SK-N-SH (cell line): ENCODE results near the gene HDAC4. TPM values are rescaled to one million over a fixed set of nuclear protein-coding genes. Genes with fewer than 3 reads are reported as not detected.

Experiments
- CTCF ChIA-PET: fragments of 300-600, 350-600 bp; formaldehyde crosslinking; extraction: SDS; loops from one replicate; lab custom pipeline; 2021; lab: Yijun Ruan, JAX
- POLR2A ChIA-PET: fragments of 350-600 bp; sonication (Branson Sonifier 250); formaldehyde crosslinking; extraction: SDS; loops from one replicate; lab custom pipeline; 2020; ENCODE audit warnings: antibody characterized with exemption, inconsistent platforms; lab: Yijun Ruan, JAX
- DNase-seq: peaks from one replicate; pipeline ENCODE4 v3.0.0; 2012
- H2AFZ ChIP-seq: fragments of 200-600 bp; sonication (generic); 2 replicates; pipeline ENCODE4 v1.8.1; 2016; ENCODE audit warnings: antibody characterized with exemption, mild to moderate bottlenecking, low read depth
- H3F3A ChIP-seq: fragments of 200-600 bp; sonication (generic); replicated peaks from 2 replicates; pipeline ENCODE3; 2016; ENCODE audit warnings: antibody characterized with exemption, mild to moderate bottlenecking; ENCODE audit not compliant: insufficient read depth
- H3K27ac ChIP-seq, 2 experiments: fragments of 200-500 bp in 1 of 2; fragments of 200-600 bp in 1 of 2; sonication (Bioruptor generic) in 1 of 2; sonication (generic), shearing (Covaris generic) in 1 of 2; 2 replicates each; pipeline versions ENCODE4 v1.5.1 to v1.6.1; 2014 to 2016; ENCODE audit warnings: low read depth in 2 of 2, inconsistent platforms in 1 of 2, low read length in 1 of 2, mild to moderate bottlenecking in 1 of 2, mixed read lengths in 1 of 2
- H3K27me3 ChIP-seq: fragments of 200-600 bp; sonication (generic), shearing (Covaris generic); 2 replicates; pipeline ENCODE4 v1.6.1; 2016; ENCODE audit warnings: mixed run types; ENCODE audit not compliant: insufficient read depth
- H3K36me3 ChIP-seq, 2 experiments: fragments of 200-500 bp in 1 of 2; fragments of 200-600 bp in 1 of 2; sonication (Bioruptor generic) in 1 of 2; sonication (generic) in 1 of 2; replicated peaks in 1 of 2; 2 replicates each; pipeline versions ENCODE3 to v1.5.1; 2014 to 2016; ENCODE audit warnings: low read length in 1 of 2, mild to moderate bottlenecking in 1 of 2; ENCODE audit not compliant: insufficient read depth in 2 of 2, control insufficient read depth in 1 of 2
- H3K4me1 ChIP-seq, 2 experiments: fragments of 200-500 bp in 1 of 2; fragments of 200-600 bp in 1 of 2; sonication (Bioruptor generic) in 1 of 2; sonication (generic), shearing (Covaris generic) in 1 of 2; 2 replicates each; pipeline versions ENCODE4 v1.5.1 to v1.6.1; 2014 to 2016; ENCODE audit warnings: low read depth in 1 of 2, low read length in 1 of 2, mixed run types in 1 of 2; ENCODE audit not compliant: insufficient read depth in 2 of 2, control insufficient read depth in 1 of 2
- H3K4me2 ChIP-seq: fragments of 200-600 bp; sonication (generic), shearing (Covaris generic); 2 replicates; pipeline ENCODE4 v1.6.1; 2017; ENCODE audit warnings: mixed run types
- H3K4me3 ChIP-seq, 2 experiments: fragments of 200-500 bp in 1 of 2; fragments of 200-600 bp in 1 of 2; sonication (Bioruptor generic) in 1 of 2; sonication (generic), shearing (Covaris generic) in 1 of 2; 2 replicates each; pipeline versions ENCODE4 v1.5.1 to v1.8.1; 2014 to 2016; ENCODE audit warnings: low read depth in 2 of 2, inconsistent platforms in 1 of 2, low read length in 1 of 2, mild to moderate bottlenecking in 1 of 2, mixed read lengths in 1 of 2, moderate library complexity in 1 of 2
- H3K79me2 ChIP-seq: fragments of 200-600 bp; sonication (generic); 2 replicates; pipeline ENCODE4 v1.8.1; 2017; ENCODE audit warnings: mild to moderate bottlenecking; ENCODE audit not compliant: insufficient read depth
- H3K9ac ChIP-seq: fragments of 200-600 bp; sonication (generic); 2 replicates; pipeline ENCODE4 v1.6.1; 2017; ENCODE audit warnings: mixed run types
- H3K9me2 ChIP-seq: fragments of 200-600 bp; sonication (generic); 2 replicates; pipeline ENCODE4 v1.6.1; 2017; ENCODE audit warnings: mixed run types
- H3K9me3 ChIP-seq: fragments of 200-600 bp; sonication (generic); 2 replicates; pipeline ENCODE4 v1.6.1; 2017; ENCODE audit warnings: mixed run types, mild to moderate bottlenecking, moderate library complexity
- H4K20me1 ChIP-seq: fragments of 200-600 bp; sonication (generic); 2 replicates; pipeline ENCODE4 v1.6.1; 2017; ENCODE audit warnings: mild to moderate bottlenecking, mixed run types; ENCODE audit not compliant: insufficient read depth
- CHD2 ChIP-seq: fragments of 150-350 bp; IDR thresholded peaks from 2 replicates; pipeline ENCODE4 v1.6.1; 2018; ENCODE audit warnings: low read length; ENCODE audit not compliant: partially characterized antibody
- ELF1 ChIP-seq: IDR thresholded peaks from 2 replicates; pipeline ENCODE4 v1.4.0; 2012
- FOXM1 ChIP-seq: IDR thresholded peaks from 2 replicates; pipeline ENCODE4 v1.4.0; 2012; ENCODE audit warnings: low read depth, mild to moderate bottlenecking
- GABPA ChIP-seq: IDR thresholded peaks from 2 replicates; pipeline ENCODE4 v1.4.0; 2012; ENCODE audit warnings: low read depth, mild to moderate bottlenecking
- MXI1 ChIP-seq: IDR thresholded peaks from 2 replicates; pipeline ENCODE4 v1.6.1; 2012; ENCODE audit warnings: mild to moderate bottlenecking, low read depth, low read length, improper control_type of control experiment
- NFIC ChIP-seq: IDR thresholded peaks from 2 replicates; pipeline ENCODE4 v1.4.0; 2012; ENCODE audit warnings: borderline replicate concordance
- RAD21 ChIP-seq: IDR thresholded peaks from 2 replicates; pipeline ENCODE4 v1.6.1; 2012; ENCODE audit warnings: mild to moderate bottlenecking, low read length
- RFX5 ChIP-seq: IDR thresholded peaks from 2 replicates; pipeline ENCODE4 v1.6.1; 2012; ENCODE audit warnings: mild to moderate bottlenecking, improper control_type of control experiment, low read length
- RXRA ChIP-seq: IDR thresholded peaks from 2 replicates; pipeline ENCODE4 v1.4.0; 2012; ENCODE audit warnings: low read depth, mild to moderate bottlenecking, borderline replicate concordance
- SIN3A ChIP-seq: IDR thresholded peaks from 2 replicates; pipeline ENCODE4 v1.6.1; 2012; ENCODE audit warnings: low read depth, mild to moderate bottlenecking, low read length, moderate library complexity, borderline replicate concordance
- TAF1 ChIP-seq: IDR thresholded peaks from 2 replicates; pipeline ENCODE4 v1.6.1; 2012; ENCODE audit warnings: low read depth, mild to moderate bottlenecking, low read length, moderate library complexity, borderline replicate concordance
- TCF12 ChIP-seq: IDR thresholded peaks from 2 replicates; pipeline ENCODE4 v1.4.0; 2012
- TEAD4 ChIP-seq: IDR thresholded peaks from 2 replicates; pipeline ENCODE4 v1.4.0; 2012; ENCODE audit warnings: mild to moderate bottlenecking, borderline replicate concordance; ENCODE audit not compliant: insufficient read depth
- WGBS: methylation state at CpG from one replicate; pipeline ENCODE4 v1.1.6; 2017; ENCODE audit warnings: low lambda C conversion rate; 5-methylcytosine and 5-hydroxymethylcytosine counted together
- polyA plus RNA-seq, 3 experiments: library from polyadenylated mRNA; depleted of rRNA; stranded (reverse); fragments of >200 nt; gene quantifications; 2 replicates each; pipeline ENCODE4 v1.2.3, GENCODE V29; 2012
- TF ChIP-seq, protein P1 (sequence below): IDR thresholded peaks from 2 replicates; pipeline ENCODE4 v1.4.0; 2012; ENCODE audit warnings: low read depth, borderline replicate concordance
- TF ChIP-seq, protein P2 (sequence below): fragments of 150-350 bp; IDR thresholded peaks from 2 replicates; pipeline ENCODE4 v1.6.1; 2017; ENCODE audit warnings: antibody characterized with exemption, low read length, low read depth, borderline replicate concordance
- TF ChIP-seq, protein P3 (sequence below): fragments of 150-350 bp; IDR thresholded peaks from 2 replicates; pipeline ENCODE4 v1.6.1; 2016; ENCODE audit warnings: mild to moderate bottlenecking, low read depth, low read length
- TF ChIP-seq, protein P4 (sequence below): fragments of 200-600 bp; sonication (generic); IDR thresholded peaks from 2 replicates; pipeline ENCODE4 v1.6.1; 2017; ENCODE audit warnings: antibody characterized with exemption, mild to moderate bottlenecking, moderate library complexity

Gene HDAC4
- polyA plus RNA-seq, 1 of the 3 experiments (the other 2 are of a cell fraction) = 5.5 TPM

DNA sequence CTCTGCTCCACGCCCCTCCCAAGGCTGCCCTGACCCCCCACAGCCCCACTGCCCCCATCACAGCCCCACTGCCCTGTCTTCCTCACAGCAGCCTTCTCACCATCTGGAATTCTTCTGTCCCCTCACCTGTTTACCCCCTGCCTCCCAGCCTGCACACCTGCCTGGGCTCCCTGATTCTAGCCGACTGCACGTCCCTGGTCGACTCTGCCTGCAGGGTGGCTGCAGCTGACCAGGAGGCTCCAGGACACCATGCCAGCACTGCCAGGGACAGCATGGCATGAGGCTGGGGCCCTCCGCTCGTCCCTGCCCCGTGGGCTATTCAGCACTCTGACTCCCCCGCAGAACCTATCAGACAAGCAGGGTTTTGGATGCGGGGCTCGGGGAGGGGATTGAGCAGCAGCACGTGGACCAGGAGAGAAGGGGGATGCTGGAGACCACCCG, 254.1 kb downstream of the HDAC4 start:
- H3K79me2 ChIP-seq = no peaks in the 10 kb centered on the region
- no peaks in the 10 kb centered on the region for H3K9me2 ChIP-seq
- H3K4me3 ChIP-seq = no peak overlapping the region
- WGBS = 96% methylated on average over 11 of the region's 12 CpGs
- no peak for TF ChIP-seq MXI1
- TF ChIP-seq CHD2 = no peak
- no peak for TF ChIP-seq FOXM1
- no peak for TF ChIP-seq TCF12
- TF ChIP-seq, protein P1, sequence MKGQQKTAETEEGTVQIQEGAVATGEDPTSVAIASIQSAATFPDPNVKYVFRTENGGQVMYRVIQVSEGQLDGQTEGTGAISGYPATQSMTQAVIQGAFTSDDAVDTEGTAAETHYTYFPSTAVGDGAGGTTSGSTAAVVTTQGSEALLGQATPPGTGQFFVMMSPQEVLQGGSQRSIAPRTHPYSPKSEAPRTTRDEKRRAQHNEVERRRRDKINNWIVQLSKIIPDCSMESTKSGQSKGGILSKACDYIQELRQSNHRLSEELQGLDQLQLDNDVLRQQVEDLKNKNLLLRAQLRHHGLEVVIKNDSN = no peak
- no peak for TF ChIP-seq RFX5
- TF ChIP-seq SIN3A = no peak
- TF ChIP-seq, protein P2, sequence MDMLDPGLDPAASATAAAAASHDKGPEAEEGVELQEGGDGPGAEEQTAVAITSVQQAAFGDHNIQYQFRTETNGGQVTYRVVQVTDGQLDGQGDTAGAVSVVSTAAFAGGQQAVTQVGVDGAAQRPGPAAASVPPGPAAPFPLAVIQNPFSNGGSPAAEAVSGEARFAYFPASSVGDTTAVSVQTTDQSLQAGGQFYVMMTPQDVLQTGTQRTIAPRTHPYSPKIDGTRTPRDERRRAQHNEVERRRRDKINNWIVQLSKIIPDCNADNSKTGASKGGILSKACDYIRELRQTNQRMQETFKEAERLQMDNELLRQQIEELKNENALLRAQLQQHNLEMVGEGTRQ = no peak
- TF ChIP-seq TAF1 = no peak
- no peak for TF ChIP-seq NFIC
- TF ChIP-seq RXRA = no peak
- CTCF ChIA-PET = no interaction called here
- H3K36me3 ChIP-seq = peaks cover 0 to 21% of the 10 kb centered on the region in 2 experiments
- H3K4me1 ChIP-seq = no peaks in the 10 kb centered on the region; a peak in 1 of 4 replicates
- no peaks in the 10 kb centered on the region for H4K20me1 ChIP-seq
- no peak for DNase-seq
- no peaks in the 10 kb centered on the region for H3K27me3 ChIP-seq
- H3K4me2 ChIP-seq = no peak overlapping the region
- POLR2A ChIA-PET = no interaction called here
- no peak overlapping the region for H3K9ac ChIP-seq
- no peak overlapping the region for H3K27ac ChIP-seq
- H2AFZ ChIP-seq = no peak overlapping the region
- no peaks in the 10 kb centered on the region for H3F3A ChIP-seq
- H3K9me3 ChIP-seq = no peaks in the 10 kb centered on the region

DNA sequence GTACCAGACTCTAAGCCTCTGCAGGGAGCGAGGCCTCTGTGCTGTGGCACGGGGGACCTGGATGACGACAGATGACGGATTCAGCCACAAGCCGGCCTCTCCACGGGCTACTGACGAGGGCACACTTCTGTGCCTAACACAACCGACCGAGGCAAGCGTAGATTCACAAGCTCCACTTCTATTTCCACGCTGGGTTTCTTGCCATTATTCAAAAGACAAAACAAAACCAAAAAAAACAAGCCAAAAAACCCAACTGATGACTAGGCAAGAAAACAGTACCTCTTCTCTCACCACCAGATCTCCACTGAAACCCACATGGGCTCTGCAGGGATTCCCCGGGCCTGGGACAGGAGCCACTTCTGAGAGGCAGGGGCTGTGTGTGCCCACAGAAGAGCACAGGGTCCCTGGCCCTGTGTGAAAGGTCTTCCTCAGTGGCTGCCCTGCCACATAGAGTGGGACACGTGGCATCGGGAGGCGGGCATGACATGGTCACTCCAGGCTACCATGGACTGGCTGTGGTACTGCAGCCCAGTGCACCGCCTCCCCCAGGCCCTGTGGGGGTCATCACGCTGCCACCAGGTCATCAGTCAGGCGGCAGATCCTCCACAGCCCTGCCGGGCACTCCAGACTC, 254.7 kb downstream of the HDAC4 start:
- H3K4me1 ChIP-seq = no peaks in the 10 kb centered on the region; a peak in 1 of 4 replicates
- H3K79me2 ChIP-seq = no peaks in the 10 kb centered on the region
- no peaks in the 10 kb centered on the region for H3K9me2 ChIP-seq
- H2AFZ ChIP-seq = no peak overlapping the region
- CTCF ChIA-PET = interaction anchor here (1.2 kb wide), 1 partner anchor 14 kb away, joined by 3 read pairs; no protein-coding TSS in a partner anchor
- no peak for DNase-seq
- H3K36me3 ChIP-seq = peaks cover 0 to 19% of the 10 kb centered on the region in 2 experiments
- H3K4me2 ChIP-seq = no peak overlapping the region
- no peak overlapping the region for H3K4me3 ChIP-seq
- no peaks in the 10 kb centered on the region for H3K9me3 ChIP-seq
- H3K27ac ChIP-seq = no peak overlapping the region
- TF ChIP-seq RAD21 = no peak
- TF ChIP-seq, protein P1 = no peak
- TF ChIP-seq ELF1 = no peak
- no peak for TF ChIP-seq MXI1
- no peak for TF ChIP-seq GABPA
- TF ChIP-seq, protein P3, sequence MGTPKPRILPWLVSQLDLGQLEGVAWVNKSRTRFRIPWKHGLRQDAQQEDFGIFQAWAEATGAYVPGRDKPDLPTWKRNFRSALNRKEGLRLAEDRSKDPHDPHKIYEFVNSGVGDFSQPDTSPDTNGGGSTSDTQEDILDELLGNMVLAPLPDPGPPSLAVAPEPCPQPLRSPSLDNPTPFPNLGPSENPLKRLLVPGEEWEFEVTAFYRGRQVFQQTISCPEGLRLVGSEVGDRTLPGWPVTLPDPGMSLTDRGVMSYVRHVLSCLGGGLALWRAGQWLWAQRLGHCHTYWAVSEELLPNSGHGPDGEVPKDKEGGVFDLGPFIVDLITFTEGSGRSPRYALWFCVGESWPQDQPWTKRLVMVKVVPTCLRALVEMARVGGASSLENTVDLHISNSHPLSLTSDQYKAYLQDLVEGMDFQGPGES = no peak
- no peak for TF ChIP-seq TCF12
- TF ChIP-seq, protein P4, sequence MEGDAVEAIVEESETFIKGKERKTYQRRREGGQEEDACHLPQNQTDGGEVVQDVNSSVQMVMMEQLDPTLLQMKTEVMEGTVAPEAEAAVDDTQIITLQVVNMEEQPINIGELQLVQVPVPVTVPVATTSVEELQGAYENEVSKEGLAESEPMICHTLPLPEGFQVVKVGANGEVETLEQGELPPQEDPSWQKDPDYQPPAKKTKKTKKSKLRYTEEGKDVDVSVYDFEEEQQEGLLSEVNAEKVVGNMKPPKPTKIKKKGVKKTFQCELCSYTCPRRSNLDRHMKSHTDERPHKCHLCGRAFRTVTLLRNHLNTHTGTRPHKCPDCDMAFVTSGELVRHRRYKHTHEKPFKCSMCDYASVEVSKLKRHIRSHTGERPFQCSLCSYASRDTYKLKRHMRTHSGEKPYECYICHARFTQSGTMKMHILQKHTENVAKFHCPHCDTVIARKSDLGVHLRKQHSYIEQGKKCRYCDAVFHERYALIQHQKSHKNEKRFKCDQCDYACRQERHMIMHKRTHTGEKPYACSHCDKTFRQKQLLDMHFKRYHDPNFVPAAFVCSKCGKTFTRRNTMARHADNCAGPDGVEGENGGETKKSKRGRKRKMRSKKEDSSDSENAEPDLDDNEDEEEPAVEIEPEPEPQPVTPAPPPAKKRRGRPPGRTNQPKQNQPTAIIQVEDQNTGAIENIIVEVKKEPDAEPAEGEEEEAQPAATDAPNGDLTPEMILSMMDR = no peak
- TF ChIP-seq SIN3A = no peak
- TF ChIP-seq TEAD4 = no peak
- 93% methylated on average over 16 of the region's 19 CpGs for WGBS
- no peaks in the 10 kb centered on the region for H4K20me1 ChIP-seq
- no peak overlapping the region for H3K9ac ChIP-seq
- no peaks in the 10 kb centered on the region for H3K27me3 ChIP-seq
- H3F3A ChIP-seq = no peaks in the 10 kb centered on the region
- POLR2A ChIA-PET = no interaction called here
